IMR-90 (cell line): ENCODE data around the gene ARHGAP18. TPM values are rescaled to one million over a fixed set of nuclear protein-coding genes. Genes with fewer than 3 reads are reported as not detected.

ENCODE experiments used
- ATAC-seq: fragments of 200-7000 bp; cut with Tn5 transposase; 2 replicates; pipeline ENCODE4 v1.9.1; 2020; ENCODE audit warnings: low read depth, mild to moderate bottlenecking, moderate library complexity
- BruUV-seq: library from RNA; stranded (reverse); fragments of 400-500 nt; replicated peaks from 2 replicates; lab custom pipeline; 2021; lab: Mats Ljungman, UMichigan
- CTCF ChIA-PET: fragments of 300-600 bp; formaldehyde crosslinking; extraction: SDS; loops from one replicate; lab custom pipeline; 2021; ENCODE audit warnings: antibody characterized with exemption; lab: Yijun Ruan, JAX
- POLR2A ChIA-PET: fragments of 300-600 bp; sonication (Branson Sonifier 250); formaldehyde crosslinking; loops from one replicate; lab custom pipeline; 2022; ENCODE audit warnings: antibody characterized with exemption; ENCODE audit not compliant: unreplicated experiment; lab: Charles Lee
- DNase-seq: peaks from one replicate; pipeline ENCODE4 v3.0.0; 2013
- H2AFZ ChIP-seq: replicated peaks from 2 replicates; pipeline ENCODE3; 2013; ENCODE audit warnings: low read length, mild to moderate bottlenecking; ENCODE audit not compliant: poor library complexity
- H2AK5ac ChIP-seq: 2 replicates; pipeline ENCODE4 v1.6.1; 2013; ENCODE audit warnings: low read depth, low read length, inconsistent platforms
- H2AK9ac ChIP-seq: replicated peaks from 2 replicates; pipeline ENCODE3; 2013; ENCODE audit warnings: mild to moderate bottlenecking, low read depth, low read length, moderate library complexity; ENCODE audit not compliant: poor library complexity
- H2BK120ac ChIP-seq: 2 replicates; pipeline ENCODE4 v1.6.1; 2013; ENCODE audit warnings: low read depth, low read length, inconsistent platforms
- H2BK15ac ChIP-seq: 3 replicates; pipeline ENCODE4 v1.6.1; 2013; ENCODE audit warnings: low read depth, low read length, inconsistent platforms
- H2BK20ac ChIP-seq: 2 replicates; pipeline ENCODE4 v1.6.1; 2013; ENCODE audit warnings: low read depth, mild to moderate bottlenecking, inconsistent platforms, low read length, moderate library complexity
- H2BK5ac ChIP-seq: 2 replicates; pipeline ENCODE4 v1.6.1; 2013; ENCODE audit warnings: mild to moderate bottlenecking, low read depth, low read length, inconsistent platforms; ENCODE audit not compliant: poor library complexity, severe bottlenecking
- H3K14ac ChIP-seq: replicated peaks from 2 replicates; pipeline ENCODE4 v1.6.1; 2013; ENCODE audit warnings: low read depth, low read length, inconsistent platforms
- H3K18ac ChIP-seq: 2 replicates; pipeline ENCODE4 v1.6.1; 2013; ENCODE audit warnings: low read depth, low read length, control low read depth
- H3K23ac ChIP-seq: 2 replicates; pipeline ENCODE4 v1.6.1; 2013; ENCODE audit warnings: low read depth, low read length, inconsistent platforms
- H3K27ac ChIP-seq: 2 replicates; pipeline ENCODE4 v1.5.1; 2013; ENCODE audit warnings: mild to moderate bottlenecking, control low read depth, low read length; ENCODE audit not compliant: insufficient read depth
- H3K27me3 ChIP-seq: 2 replicates; pipeline ENCODE4 v1.6.1; 2013; ENCODE audit warnings: low read length; ENCODE audit not compliant: control insufficient read depth, insufficient read depth
- H3K36me3 ChIP-seq: 2 replicates; pipeline ENCODE4 v1.6.1; 2013; ENCODE audit warnings: low read length, mixed read lengths; ENCODE audit not compliant: control insufficient read depth, insufficient read depth
- H3K4ac ChIP-seq: 2 replicates; pipeline ENCODE4 v1.6.1; 2013; ENCODE audit warnings: low read depth, low read length, inconsistent platforms
- H3K4me1 ChIP-seq: 2 replicates; pipeline ENCODE4 v1.6.1; 2013; ENCODE audit warnings: low read length, mixed read lengths; ENCODE audit not compliant: control insufficient read depth, insufficient read depth
- H3K4me2 ChIP-seq: 2 replicates; pipeline ENCODE4 v1.6.1; 2013; ENCODE audit warnings: low read depth, mild to moderate bottlenecking, control low read depth, low read length, moderate library complexity
- H3K4me3 ChIP-seq: 2 replicates; pipeline ENCODE4 v1.5.1; 2013; ENCODE audit warnings: low read depth, mild to moderate bottlenecking, control low read depth, low read length, moderate library complexity; ENCODE audit not compliant: insufficient read depth
- H3K56ac ChIP-seq: 2 replicates; pipeline ENCODE4 v1.6.1; 2013; ENCODE audit warnings: low read length, inconsistent platforms; ENCODE audit not compliant: insufficient read depth; ENCODE audit errors: extremely low read depth
- H3K79me1 ChIP-seq, 2 experiments: 2 replicates each; pipeline ENCODE4 v1.6.1; 2013; ENCODE audit warnings: low read length in 2 of 2, inconsistent platforms in 1 of 2, low read depth in 1 of 2
- H3K9ac ChIP-seq: 2 replicates; pipeline ENCODE4 v1.6.1; 2013; ENCODE audit warnings: low read depth, low read length, control low read depth
- H3K9me1 ChIP-seq: 2 replicates; pipeline ENCODE4 v1.6.1; 2013; ENCODE audit warnings: low read length, inconsistent platforms; ENCODE audit not compliant: insufficient read depth
- H3K9me3 ChIP-seq: 2 replicates; pipeline ENCODE4 v1.6.1; 2013; ENCODE audit warnings: low read length; ENCODE audit not compliant: control insufficient read depth, insufficient read depth
- H4K20me1 ChIP-seq: 2 replicates; pipeline ENCODE4 v1.6.1; 2013; ENCODE audit warnings: low read length, inconsistent platforms; ENCODE audit not compliant: insufficient read depth
- H4K5ac ChIP-seq: 2 replicates; pipeline ENCODE4 v1.6.1; 2013; ENCODE audit warnings: mild to moderate bottlenecking, low read depth, low read length, control low read depth
- H4K8ac ChIP-seq, 2 experiments: 2 replicates each; pipeline ENCODE4 v1.6.1; 2013; ENCODE audit warnings: low read depth in 2 of 2, low read length in 2 of 2, control low read depth in 1 of 2, inconsistent platforms in 1 of 2
- H4K91ac ChIP-seq: 2 replicates; pipeline ENCODE4 v1.6.1; 2013; ENCODE audit warnings: low read depth, low read length, inconsistent platforms; ENCODE audit not compliant: insufficient read depth
- BHLHE40 ChIP-seq: fragments of 150-350 bp; IDR thresholded peaks from 2 replicates; pipeline ENCODE4 v1.6.1; 2016; ENCODE audit warnings: mild to moderate bottlenecking, low read depth, low read length
- CEBPB ChIP-seq: IDR thresholded peaks from 2 replicates; pipeline ENCODE4 v1.6.1; 2012; ENCODE audit warnings: low read depth, low read length, improper control_type of control experiment
- CHD1 ChIP-seq: IDR thresholded peaks from 2 replicates; pipeline ENCODE4 v1.6.1; 2012; ENCODE audit warnings: low read depth, low read length, improper control_type of control experiment
- FOS ChIP-seq: fragments of 150-350 bp; IDR thresholded peaks from 2 replicates; pipeline ENCODE4 v1.6.1; 2016; ENCODE audit warnings: low read depth, low read length
- MAZ ChIP-seq: IDR thresholded peaks from 2 replicates; pipeline ENCODE4 v1.6.1; 2012; ENCODE audit warnings: low read depth, mild to moderate bottlenecking, low read length, improper control_type of control experiment, moderate library complexity, borderline replicate concordance
- MXI1 ChIP-seq: IDR thresholded peaks from 2 replicates; pipeline ENCODE4 v1.6.1; 2012; ENCODE audit warnings: low read depth, mild to moderate bottlenecking, low read length, moderate library complexity, borderline replicate concordance
- NFE2L2 ChIP-seq: fragments of 150-350 bp; IDR thresholded peaks from 2 replicates; pipeline ENCODE4 v1.6.1; 2016; ENCODE audit warnings: low read depth, mild to moderate bottlenecking, low read length
- POLR2A ChIP-seq: IDR thresholded peaks from 2 replicates; pipeline ENCODE4 v1.6.1; 2012; ENCODE audit warnings: mild to moderate bottlenecking, low read depth, low read length
- RAD21 ChIP-seq: IDR thresholded peaks from 2 replicates; pipeline ENCODE4 v1.6.1; 2012; ENCODE audit warnings: low read length, improper control_type of control experiment
- RCOR1 ChIP-seq: IDR thresholded peaks from 2 replicates; pipeline ENCODE4 v1.6.1; 2012; ENCODE audit warnings: mild to moderate bottlenecking, low read length, improper control_type of control experiment; ENCODE audit not compliant: insufficient replicate concordance
- RFX5 ChIP-seq: IDR thresholded peaks from 2 replicates; pipeline ENCODE4 v1.8.0; 2012; ENCODE audit warnings: low read depth, mild to moderate bottlenecking, low read length, moderate library complexity
- SMC3 ChIP-seq: fragments of 150-350 bp; IDR thresholded peaks from 2 replicates; pipeline ENCODE4 v1.6.1; 2016; ENCODE audit warnings: low read depth, mild to moderate bottlenecking, antibody characterized with exemption, low read length, moderate library complexity
- WGBS, 2 experiments: methylation state at CpG; one replicate each; pipeline versions ENCODE4 v1.1.5 to v1.1.7; 2013; ENCODE audit warnings: missing lambda C conversion rate in 2 of 2; ENCODE audit not compliant: insufficient read length in 1 of 2; ENCODE audit errors: extremely low coverage in 2 of 2; 5-methylcytosine and 5-hydroxymethylcytosine counted together
- dilution Hi-C: fragments of 300-500 bp; cut with HindIII; formaldehyde crosslinking; loops from one replicate; pipeline ENCODE4 v1.14.3; 2018; ENCODE audit warnings: low sequenced_read_pairs; ENCODE audit not compliant: unreplicated experiment
- in situ Hi-C: fragments of 300-500 bp; cut with MboI; formaldehyde crosslinking; loops from 3 replicates; pipeline ENCODE4 v1.14.3; 2019; ENCODE audit warnings: low sequenced_read_pairs, inconsistent platforms, mixed read lengths
- intact Hi-C: fragments of 100-400 bp; cut with micrococcal nuclease; formaldehyde crosslinking; loops from 2 replicates; pipeline ENCODE4 v1.10.0; 2022
- polyA plus RNA-seq, 3 experiments: library from polyadenylated mRNA; depleted of rRNA; stranded (reverse); fragments of >200 nt; gene quantifications; 2 replicates each; pipeline ENCODE4 v1.2.3, GENCODE V29; 2012; ENCODE audit warnings: low replicate concordance in 1 of 3
- total RNA-seq: library from RNA; depleted of rRNA; stranded (reverse); fragments of >200 nt; gene quantifications from 2 replicates; pipeline ENCODE4 v1.2.3, GENCODE V29; 2012
- TF ChIP-seq, protein P1 (sequence below): fragments of 150-350 bp; IDR thresholded peaks from 2 replicates; pipeline ENCODE4 v1.6.1; 2017; ENCODE audit warnings: mild to moderate bottlenecking, antibody characterized with exemption, low read length, low read depth

The ARHGAP18 gene
- total and polyA plus RNA-seq, 2 of the 4 experiments (the other 2 are of a cell fraction): 6.2 to 17.0 TPM

DNA sequence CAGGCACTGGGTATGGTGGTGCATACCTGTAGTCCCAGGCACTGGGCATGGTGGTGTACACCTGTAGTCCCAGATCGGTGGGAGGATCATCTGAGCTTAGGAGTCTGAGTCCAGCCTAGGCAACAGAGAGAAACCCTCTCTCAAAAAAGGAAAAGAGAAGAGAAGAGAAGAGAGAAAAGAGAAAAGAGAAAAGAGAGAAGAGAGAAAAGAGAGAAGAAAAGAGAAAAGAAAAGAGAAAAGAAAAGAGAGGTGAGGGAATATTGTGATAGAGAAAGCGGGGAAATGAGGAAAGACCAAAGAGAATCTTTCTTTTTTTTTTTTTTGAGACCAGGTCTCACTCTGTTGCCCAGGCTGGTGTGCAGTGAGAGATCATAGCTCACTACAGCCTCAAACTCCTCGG is 108.7 kb downstream of the ARHGAP18 start:
- Histone ChIP-seq H4K20me1 (no peaks in the 10 kb centered on the region), H3K4me1 (0 out of 2 replicates have a peak, but pooled peaks cover 1% of the 10 kb centered on the region), H2BK20ac (no peak overlapping the region), H4K8ac (no peak overlapping the region), H3K27ac (no peak overlapping the region), H3K18ac (no peak overlapping the region), H3K9me1 (no peaks in the 10 kb centered on the region), H3K36me3 (no peaks in the 10 kb centered on the region), H4K5ac (no peak overlapping the region), H3K14ac (no peak overlapping the region), H3K23ac (no peak overlapping the region), H3K4me3 (no peak overlapping the region), H2BK5ac (no peak overlapping the region), H3K79me1 (peaks cover 0 to 6% of the 10 kb centered on the region in 2 experiments; a peak in 1 of 4 replicates), H3K56ac (no peak overlapping the region), H3K4me2 (no peak overlapping the region), H2BK120ac (no peak overlapping the region), H2AFZ (no peak overlapping the region), H2AK9ac (no peak overlapping the region), H2BK15ac (no peak overlapping the region), H3K4ac (no peak overlapping the region), H3K9me3 (no peaks in the 10 kb centered on the region), H3K9ac (no peak overlapping the region), H2AK5ac (no peak overlapping the region), H3K27me3 (no peaks in the 10 kb centered on the region), H4K91ac (no peak overlapping the region)
- dilution Hi-C loops: no loop called here
- no TSS peak for BruUV-seq
- TF ChIP-seq CEBPB (no peak), RCOR1 (no peak), NFE2L2 (no peak), SMC3 (no peak), MXI1 (no peak), FOS (no peak), MAZ (no peak), RAD21 (no peak), RFX5 (no peak), BHLHE40 (no peak), POLR2A (no peak), CHD1 (no peak)
- TF ChIP-seq, protein P1, sequence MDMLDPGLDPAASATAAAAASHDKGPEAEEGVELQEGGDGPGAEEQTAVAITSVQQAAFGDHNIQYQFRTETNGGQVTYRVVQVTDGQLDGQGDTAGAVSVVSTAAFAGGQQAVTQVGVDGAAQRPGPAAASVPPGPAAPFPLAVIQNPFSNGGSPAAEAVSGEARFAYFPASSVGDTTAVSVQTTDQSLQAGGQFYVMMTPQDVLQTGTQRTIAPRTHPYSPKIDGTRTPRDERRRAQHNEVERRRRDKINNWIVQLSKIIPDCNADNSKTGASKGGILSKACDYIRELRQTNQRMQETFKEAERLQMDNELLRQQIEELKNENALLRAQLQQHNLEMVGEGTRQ: no peak
- ChIA-PET CTCF (interaction anchor here (0.7 kb wide), 1 partner anchor 420 kb away, joined by 3 read pairs; no protein-coding TSS in a partner anchor), POLR2A (no interaction called here)
- intact Hi-C loops: no loop called here
- in situ Hi-C loops: no loop called here
- no peak for DNase-seq
- 100% methylated on average over 1 of the region's 3 CpGs for WGBS, 2 experiments
- ATAC-seq: no peak
